NB4 (cell line): ENCODE results near the gene PAXIP1.

Source experiments
- DNase-seq: peaks from one replicate; pipeline ENCODE4 v3.0.0; 2010; ENCODE audit warnings: low read depth
- H3K4me3 ChIP-seq: one replicate; pipeline ENCODE4 v1.5.1; 2011; ENCODE audit warnings: mild to moderate bottlenecking, low read depth, low read length, moderate library complexity
- MYC ChIP-seq: IDR thresholded peaks from 2 replicates; pipeline ENCODE4 v1.6.1; 2011; ENCODE audit warnings: low read depth, low read length
- POLR2A ChIP-seq: IDR thresholded peaks from 2 replicates; pipeline ENCODE4 v1.6.1; 2011; ENCODE audit warnings: mild to moderate bottlenecking; ENCODE audit not compliant: insufficient read length; ENCODE audit errors: extremely low read depth
- TF ChIP-seq, protein P1 (sequence below): IDR thresholded peaks from 2 replicates; pipeline ENCODE4 v1.6.1; 2011; ENCODE audit warnings: low read depth, low read length
- TF ChIP-seq, protein P2 (sequence below): IDR thresholded peaks from one replicate; pipeline ENCODE4 v1.5.1; 2012; ENCODE audit warnings: low read depth, low read length

Gene PAXIP1

DNA sequence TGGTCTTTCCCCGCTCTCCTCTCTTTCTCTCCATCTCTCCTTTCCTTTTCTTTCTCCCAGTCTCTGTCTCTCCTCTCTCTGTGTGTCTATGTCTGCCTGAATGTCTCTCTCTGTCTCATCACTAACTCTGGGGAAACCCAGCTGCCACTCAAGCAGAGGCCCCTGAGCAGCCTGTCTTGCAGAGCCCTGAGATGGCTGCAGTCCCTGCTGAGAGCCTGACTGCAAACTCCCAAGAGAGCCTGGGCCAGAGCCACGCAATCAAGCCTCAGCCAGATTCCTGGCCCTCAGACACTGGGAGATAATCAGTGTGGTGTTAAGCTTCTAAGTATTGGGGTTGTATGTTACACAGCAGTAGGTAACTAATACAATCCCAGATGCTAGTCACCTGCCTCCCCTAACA is 91.5 kb downstream of the PAXIP1 start:
- TF ChIP-seq MYC = no peak
- TF ChIP-seq, protein P1, sequence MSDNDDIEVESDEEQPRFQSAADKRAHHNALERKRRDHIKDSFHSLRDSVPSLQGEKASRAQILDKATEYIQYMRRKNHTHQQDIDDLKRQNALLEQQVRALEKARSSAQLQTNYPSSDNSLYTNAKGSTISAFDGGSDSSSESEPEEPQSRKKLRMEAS = no peak
- TF ChIP-seq, protein P2, sequence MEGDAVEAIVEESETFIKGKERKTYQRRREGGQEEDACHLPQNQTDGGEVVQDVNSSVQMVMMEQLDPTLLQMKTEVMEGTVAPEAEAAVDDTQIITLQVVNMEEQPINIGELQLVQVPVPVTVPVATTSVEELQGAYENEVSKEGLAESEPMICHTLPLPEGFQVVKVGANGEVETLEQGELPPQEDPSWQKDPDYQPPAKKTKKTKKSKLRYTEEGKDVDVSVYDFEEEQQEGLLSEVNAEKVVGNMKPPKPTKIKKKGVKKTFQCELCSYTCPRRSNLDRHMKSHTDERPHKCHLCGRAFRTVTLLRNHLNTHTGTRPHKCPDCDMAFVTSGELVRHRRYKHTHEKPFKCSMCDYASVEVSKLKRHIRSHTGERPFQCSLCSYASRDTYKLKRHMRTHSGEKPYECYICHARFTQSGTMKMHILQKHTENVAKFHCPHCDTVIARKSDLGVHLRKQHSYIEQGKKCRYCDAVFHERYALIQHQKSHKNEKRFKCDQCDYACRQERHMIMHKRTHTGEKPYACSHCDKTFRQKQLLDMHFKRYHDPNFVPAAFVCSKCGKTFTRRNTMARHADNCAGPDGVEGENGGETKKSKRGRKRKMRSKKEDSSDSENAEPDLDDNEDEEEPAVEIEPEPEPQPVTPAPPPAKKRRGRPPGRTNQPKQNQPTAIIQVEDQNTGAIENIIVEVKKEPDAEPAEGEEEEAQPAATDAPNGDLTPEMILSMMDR = no peak
- TF ChIP-seq POLR2A = no peak
- DNase-seq = no peak
- H3K4me3 ChIP-seq = no peak overlapping the region

DNA sequence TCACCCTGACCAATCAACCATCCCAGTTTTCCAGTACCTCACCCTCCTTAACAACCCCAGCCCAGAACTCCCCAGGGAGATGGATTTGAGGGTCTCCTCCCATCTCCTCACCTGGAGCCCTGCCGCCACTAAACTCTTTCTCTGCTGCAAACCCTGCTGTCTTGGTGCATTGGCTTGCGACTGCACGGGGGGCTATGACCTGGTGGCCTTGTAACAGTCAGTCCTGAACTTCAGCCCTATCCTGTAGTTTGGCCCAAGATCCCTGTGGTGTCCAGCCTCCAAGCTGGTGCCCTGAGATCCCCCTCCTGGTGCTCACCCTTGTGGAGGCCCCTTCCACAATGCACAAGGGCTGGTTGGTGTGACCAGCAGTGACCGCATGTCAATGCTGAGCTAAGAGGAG is 91.9 kb downstream of the PAXIP1 start:
- H3K4me3 ChIP-seq = no peak overlapping the region
- DNase-seq = no peak
- TF ChIP-seq, protein P1 = no peak
- no peak for TF ChIP-seq POLR2A

DNA sequence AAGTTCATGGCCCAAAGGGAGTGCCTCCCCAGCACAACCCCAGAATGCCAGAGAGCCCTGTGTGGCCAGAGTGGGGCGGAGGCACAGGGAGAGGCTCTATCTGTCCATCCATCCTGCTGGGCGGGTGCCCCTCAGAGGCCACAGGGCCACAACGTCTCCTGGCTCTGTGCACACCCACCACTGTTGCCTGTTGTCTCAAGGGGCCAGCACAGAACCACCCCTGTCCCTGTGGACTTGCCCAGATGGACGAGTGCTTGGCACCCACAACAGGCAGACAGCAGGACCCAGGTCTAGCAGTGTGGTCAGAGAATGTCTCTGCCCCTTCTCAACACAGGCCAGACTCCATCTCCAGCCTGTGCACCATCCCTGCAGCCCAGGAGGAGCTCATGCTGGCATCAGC is 92.8 kb downstream of the PAXIP1 start:
- H3K4me3 ChIP-seq = no peak overlapping the region
- TF ChIP-seq MYC (no peak), POLR2A (no peak)
- TF ChIP-seq, protein P2 = no peak
- DNase-seq = no peak

DNA sequence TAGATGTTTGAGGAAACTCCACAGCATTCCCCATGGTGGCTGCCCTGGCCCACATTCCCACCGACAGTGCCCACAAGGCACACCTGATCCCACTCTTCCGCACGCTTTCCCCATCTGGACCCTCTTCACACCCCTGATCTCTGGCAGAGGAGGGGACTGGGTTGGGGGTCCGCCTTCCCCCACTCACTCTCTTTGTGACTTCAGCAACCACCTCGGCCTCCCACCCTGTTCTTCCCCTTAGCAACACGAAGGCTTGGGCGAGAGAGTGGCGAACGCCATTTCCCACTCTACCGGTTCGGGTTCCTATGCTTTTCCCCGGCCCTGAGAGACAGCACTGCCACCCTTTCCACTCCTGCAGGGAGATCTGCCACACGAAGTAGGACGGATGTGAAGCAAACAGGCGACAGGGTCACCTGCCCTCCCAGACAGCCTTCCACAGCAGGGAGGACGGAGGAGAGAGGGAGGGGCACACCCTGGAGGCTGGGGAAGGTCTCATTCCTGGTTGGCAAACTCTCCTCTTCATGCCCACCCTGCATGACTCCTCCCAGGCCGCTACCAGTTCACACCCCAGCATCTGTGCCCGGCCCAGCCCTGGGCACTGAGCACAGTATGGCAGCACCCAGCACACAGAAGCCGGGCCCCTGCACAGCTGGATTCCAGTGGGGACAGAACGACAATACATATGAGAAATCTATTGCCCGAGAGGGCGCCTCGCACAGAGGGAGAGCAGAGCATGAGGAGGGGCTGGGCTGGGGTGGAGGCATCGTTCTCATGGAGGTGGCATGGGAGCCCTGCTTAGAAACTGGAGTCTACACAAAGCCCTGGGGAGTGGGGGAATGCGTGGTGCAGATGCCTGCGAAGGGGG is 93.5 kb downstream of the PAXIP1 start:
- H3K4me3 ChIP-seq = no peak overlapping the region
- DNase-seq = no peak
- TF ChIP-seq, protein P2 = no peak
- TF ChIP-seq POLR2A (no peak), MYC (no peak)
- TF ChIP-seq, protein P1 = no peak

DNA sequence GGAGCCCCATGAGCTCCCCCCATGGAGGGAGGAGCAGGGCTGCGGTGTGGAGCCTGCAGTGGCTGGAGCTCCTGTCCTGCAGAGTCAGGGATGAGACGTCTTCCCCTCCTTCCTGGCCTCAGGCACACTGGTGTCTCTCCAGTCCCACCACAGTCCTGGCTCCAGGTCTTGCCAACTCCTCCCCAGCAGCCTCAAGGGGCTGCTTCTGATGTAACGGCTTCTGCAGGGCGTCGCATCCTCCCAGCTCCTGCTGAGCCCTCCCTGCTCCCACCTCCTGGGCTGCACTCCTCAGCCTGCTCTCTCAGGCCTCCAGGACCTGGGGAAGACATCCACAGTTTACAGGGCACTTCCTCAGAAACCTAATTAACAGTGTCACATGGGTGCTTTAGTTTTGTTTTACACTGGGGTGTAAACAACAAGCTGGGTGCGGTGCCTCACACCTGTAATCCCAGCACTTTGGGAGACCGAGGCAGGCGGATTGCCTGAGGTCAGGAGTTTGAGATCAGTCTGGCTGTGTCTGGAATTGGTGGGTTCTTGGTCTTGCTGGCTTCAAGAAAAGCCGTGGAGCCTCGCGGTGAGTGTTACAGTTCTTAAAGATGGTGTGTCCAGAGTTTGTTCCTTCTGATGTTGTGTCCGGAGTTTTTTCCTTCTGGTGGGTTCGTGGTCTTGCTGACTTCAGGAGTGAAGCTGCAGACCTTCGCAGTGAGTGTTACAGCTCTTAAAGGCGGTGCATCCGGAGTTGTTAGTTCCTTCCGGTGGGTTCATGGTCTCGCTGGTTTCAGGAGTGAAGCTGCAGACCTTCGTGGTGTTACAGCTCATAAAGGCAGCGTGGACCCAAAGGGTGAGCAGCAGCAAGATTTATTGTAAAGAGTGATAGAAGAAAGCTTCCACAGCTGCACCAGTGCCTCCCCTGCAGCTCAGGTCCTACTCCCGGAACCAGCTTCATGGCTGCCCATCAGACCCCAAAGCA is 95.0 kb downstream of the PAXIP1 start:
- peak; percentile 75 for DNase-seq
- H3K4me3 ChIP-seq = peak overlapping the region; percentile 28
- no peak for TF ChIP-seq POLR2A
- TF ChIP-seq, protein P1 = no peak
- TF ChIP-seq, protein P2 = no peak
- no peak for TF ChIP-seq MYC
